Measurements from ENCODE around the gene DMKN.

Gene DMKN

DNA sequence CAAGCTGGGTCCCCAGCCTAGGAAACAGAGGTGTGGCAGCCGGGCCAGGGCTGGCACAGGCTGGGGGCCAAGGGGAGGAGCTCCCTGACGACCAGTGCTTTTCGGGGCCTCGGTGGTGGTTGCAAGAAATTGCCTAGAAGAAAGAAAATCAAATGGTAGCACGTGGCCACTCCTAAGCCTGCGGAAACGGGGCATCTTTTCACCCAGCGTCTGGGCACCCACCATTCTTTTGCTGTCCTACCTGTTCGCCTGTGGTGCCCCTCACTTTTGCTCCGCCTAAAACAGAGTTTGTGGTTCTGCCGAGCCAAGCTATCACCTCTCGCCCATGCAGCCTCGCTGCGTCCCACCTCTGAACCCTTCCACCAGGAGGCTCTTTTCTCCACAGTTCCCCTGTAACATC is 16.0 kb downstream of the DMKN start:
- no peak overlapping the region for H3K18ac ChIP-seq (ENCODE audit: low read length)
- H3K4ac ChIP-seq (ENCODE audit: low read depth, low read length), result no peak overlapping the region
- no peak for DNase-seq
- H2BK5ac ChIP-seq (ENCODE audit: low read length), result no peak overlapping the region
- H3K56ac ChIP-seq (ENCODE audit: low read length), result no peak overlapping the region
- no peaks in the 10 kb centered on the region for H3K79me2 ChIP-seq (ENCODE audit: control insufficient read depth, insufficient read depth, low read length)
- H3K23ac ChIP-seq (ENCODE audit: low read length), result no peak overlapping the region
- no peak overlapping the region for H3K9ac ChIP-seq (ENCODE audit: low read length)
- H3K4me2 ChIP-seq (ENCODE audit: low read length), result no peak overlapping the region
- no peak overlapping the region for H4K5ac ChIP-seq (ENCODE audit: low read length)
- no CpG with 5 or more reads among the region's 14 CpGs for WGBS (ENCODE audit: extremely low coverage, insufficient coverage, low lambda C conversion rate)
- no peaks in the 10 kb centered on the region for H3K4me1 ChIP-seq (ENCODE audit: control insufficient read depth, low read depth, low read length)
- H3K36me3 ChIP-seq (ENCODE audit: control insufficient read depth, insufficient read depth, low read length), result peaks cover 12% of the 10 kb centered on the region
- no peak overlapping the region for H2AK5ac ChIP-seq (ENCODE audit: low read length)
- no peak overlapping the region for H2BK15ac ChIP-seq (replicated peaks; ENCODE audit: low read depth)
- H2BK120ac ChIP-seq (ENCODE audit: low read depth, low read length), result no peak overlapping the region
- no peak overlapping the region for H3K27ac ChIP-seq (ENCODE audit: low read depth, low read length)
- H3K79me1 ChIP-seq (ENCODE audit: low read length), result no peaks in the 10 kb centered on the region
- no peaks in the 10 kb centered on the region for H3K27me3 ChIP-seq (ENCODE audit: insufficient read depth, low read length, poor library complexity)
- H4K8ac ChIP-seq (ENCODE audit: low read depth, low read length), result no peak overlapping the region
- no peak overlapping the region for H3K4me3 ChIP-seq (ENCODE audit: low read length)

DNA sequence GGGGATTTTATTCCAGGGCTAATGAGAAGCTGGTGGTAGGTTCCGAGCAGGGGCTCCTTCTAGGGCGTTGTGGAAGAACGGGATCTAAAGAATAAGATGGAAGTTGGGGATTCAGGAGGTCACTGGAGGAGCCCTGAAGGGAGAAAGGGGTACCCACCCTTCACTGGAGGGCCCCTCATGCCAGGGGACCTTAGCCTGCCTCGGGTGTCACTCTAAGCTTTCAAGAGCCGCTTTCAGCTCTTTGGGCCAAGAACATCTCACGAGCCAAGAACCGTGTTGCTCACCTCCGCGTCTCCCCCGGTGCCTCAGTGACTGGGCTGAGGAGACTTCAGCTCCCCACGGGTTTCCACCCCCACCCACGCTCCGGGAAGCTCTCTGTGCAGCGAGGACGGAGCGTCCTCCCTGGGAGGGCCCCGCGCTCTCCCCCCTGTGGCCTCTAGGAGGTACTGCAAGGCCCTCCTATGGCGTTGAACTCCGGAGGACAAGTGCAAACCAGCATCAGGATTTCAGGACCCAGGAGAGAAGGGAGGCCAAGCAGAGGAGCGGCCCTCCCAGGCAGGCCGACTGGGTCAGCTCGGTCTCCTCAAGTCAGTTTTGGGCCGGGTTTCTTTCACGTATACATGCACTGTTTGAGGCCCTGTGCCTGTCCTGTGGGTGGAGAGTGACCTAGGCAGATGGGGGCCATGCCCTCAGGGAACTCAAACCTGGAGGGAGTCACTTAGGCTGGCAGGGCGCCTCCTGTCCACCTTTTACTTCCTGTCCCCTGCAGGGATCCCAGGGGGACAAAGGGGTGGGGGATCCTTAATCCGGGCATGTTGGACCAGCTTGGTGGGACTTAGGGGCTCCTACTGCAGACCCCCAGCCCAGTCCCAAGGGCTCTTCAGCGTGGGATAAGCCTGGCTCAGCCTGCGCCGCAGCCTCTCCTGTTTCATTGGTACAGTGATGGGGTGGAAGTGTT is 18.1 kb downstream of the DMKN start:
- Histone ChIP-seq H2AK5ac (ENCODE audit: low read length) (no peak overlapping the region), H3K18ac (ENCODE audit: low read length) (no peak overlapping the region), H3K27me3 (ENCODE audit: insufficient read depth, low read length, poor library complexity) (no peaks in the 10 kb centered on the region), H3K79me2 (ENCODE audit: control insufficient read depth, insufficient read depth, low read length) (no peaks in the 10 kb centered on the region), H3K4me1 (ENCODE audit: control insufficient read depth, low read depth, low read length) (no peaks in the 10 kb centered on the region), H3K27ac (ENCODE audit: low read depth, low read length) (no peak overlapping the region), H2BK5ac (ENCODE audit: low read length) (no peak overlapping the region), H3K4ac (ENCODE audit: low read depth, low read length) (no peak overlapping the region), H3K4me3 (ENCODE audit: low read length) (no peak overlapping the region), H2BK120ac (ENCODE audit: low read depth, low read length) (no peak overlapping the region), H3K4me2 (ENCODE audit: low read length) (no peak overlapping the region), H4K5ac (ENCODE audit: low read length) (no peak overlapping the region), H2BK15ac (replicated peaks; ENCODE audit: low read depth) (no peak overlapping the region), H3K23ac (ENCODE audit: low read length) (no peak overlapping the region), H4K8ac (ENCODE audit: low read depth, low read length) (no peak overlapping the region), H3K36me3 (ENCODE audit: control insufficient read depth, insufficient read depth, low read length) (peaks cover 11% of the 10 kb centered on the region), H3K56ac (ENCODE audit: low read length) (peak overlapping the region; percentile 51), H3K9ac (ENCODE audit: low read length) (no peak overlapping the region), H3K79me1 (ENCODE audit: low read length) (no peaks in the 10 kb centered on the region)
- DNase-seq, result peak; percentile 80
- WGBS (ENCODE audit: extremely low coverage, insufficient coverage, low lambda C conversion rate), result no CpG with 5 or more reads among the region's 30 CpGs

DNA sequence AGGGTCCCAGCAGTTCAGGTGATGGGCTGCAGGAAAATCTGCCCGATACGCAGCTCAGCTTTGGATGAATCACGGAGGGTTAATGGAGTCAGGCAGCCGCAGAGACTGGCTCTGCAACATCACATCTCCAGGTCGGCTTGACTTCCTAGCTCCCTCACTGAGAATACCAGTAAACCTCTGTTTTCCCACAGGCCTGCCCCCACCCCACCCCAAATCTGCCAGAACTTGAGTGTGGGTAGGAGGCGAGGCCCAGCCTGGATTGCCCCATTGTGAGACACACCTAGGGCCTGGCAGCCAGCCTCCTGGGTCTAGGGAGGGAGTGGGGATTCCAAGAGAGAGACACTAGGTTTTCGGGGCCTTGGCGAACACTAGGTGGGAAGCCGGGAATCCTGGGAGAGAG is 19.5 kb downstream of the DMKN start:
- Histone ChIP-seq H3K4me3 (ENCODE audit: low read length) (no peak overlapping the region), H4K5ac (ENCODE audit: low read length) (no peak overlapping the region), H3K79me1 (ENCODE audit: low read length) (no peaks in the 10 kb centered on the region), H2AK5ac (ENCODE audit: low read length) (no peak overlapping the region), H3K9ac (ENCODE audit: low read length) (no peak overlapping the region), H2BK5ac (ENCODE audit: low read length) (no peak overlapping the region), H3K4me1 (ENCODE audit: control insufficient read depth, low read depth, low read length) (no peaks in the 10 kb centered on the region), H3K56ac (ENCODE audit: low read length) (no peak overlapping the region), H3K4ac (ENCODE audit: low read depth, low read length) (no peak overlapping the region), H2BK15ac (replicated peaks; ENCODE audit: low read depth) (no peak overlapping the region), H3K27me3 (ENCODE audit: insufficient read depth, low read length, poor library complexity) (no peaks in the 10 kb centered on the region), H3K79me2 (ENCODE audit: control insufficient read depth, insufficient read depth, low read length) (no peaks in the 10 kb centered on the region), H3K23ac (ENCODE audit: low read length) (no peak overlapping the region), H3K18ac (ENCODE audit: low read length) (no peak overlapping the region), H3K27ac (ENCODE audit: low read depth, low read length) (no peak overlapping the region), H3K4me2 (ENCODE audit: low read length) (no peak overlapping the region), H4K8ac (ENCODE audit: low read depth, low read length) (no peak overlapping the region), H3K36me3 (ENCODE audit: control insufficient read depth, insufficient read depth, low read length) (peaks cover 3% of the 10 kb centered on the region), H2BK120ac (ENCODE audit: low read depth, low read length) (no peak overlapping the region)
- WGBS (ENCODE audit: extremely low coverage, insufficient coverage, low lambda C conversion rate), result no CpG with 5 or more reads among the region's 9 CpGs
- DNase-seq, result no peak

DNA sequence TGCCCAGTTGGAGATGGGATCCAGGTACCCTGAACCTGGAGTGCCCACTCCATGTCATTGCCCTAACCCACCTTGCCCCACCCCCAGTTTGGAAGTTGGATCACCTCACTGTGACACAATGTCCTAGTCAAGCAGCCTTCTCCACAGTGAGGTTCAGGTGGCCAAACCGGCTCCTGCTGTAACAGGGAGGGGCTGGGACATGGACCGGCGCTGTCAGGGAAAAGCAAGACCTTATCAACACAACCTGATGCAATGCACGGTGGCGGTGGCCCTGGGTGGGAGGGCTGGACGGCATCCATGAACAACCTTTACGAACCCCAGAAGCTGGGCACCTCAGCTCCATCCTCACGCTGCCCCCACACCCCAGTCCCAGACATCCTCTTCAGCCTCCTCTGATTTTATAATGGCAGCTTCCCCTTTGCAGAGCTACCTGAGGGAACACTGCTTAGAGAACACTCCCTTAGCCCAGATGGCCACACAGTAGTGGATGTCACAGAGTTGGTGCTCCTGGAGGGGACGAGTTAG is 21.6 kb downstream of the DMKN start:
- H3K79me2 ChIP-seq (ENCODE audit: control insufficient read depth, insufficient read depth, low read length), result no peaks in the 10 kb centered on the region
- no peak overlapping the region for H4K5ac ChIP-seq (ENCODE audit: low read length)
- H3K27ac ChIP-seq (ENCODE audit: low read depth, low read length), result no peak overlapping the region
- no peak overlapping the region for H2AK5ac ChIP-seq (ENCODE audit: low read length)
- H3K79me1 ChIP-seq (ENCODE audit: low read length), result no peaks in the 10 kb centered on the region
- no peak overlapping the region for H2BK15ac ChIP-seq (replicated peaks; ENCODE audit: low read depth)
- no peak overlapping the region for H3K9ac ChIP-seq (ENCODE audit: low read length)
- no peak overlapping the region for H3K4me2 ChIP-seq (ENCODE audit: low read length)
- no peak overlapping the region for H3K18ac ChIP-seq (ENCODE audit: low read length)
- H3K56ac ChIP-seq (ENCODE audit: low read length), result no peak overlapping the region
- no CpG with 5 or more reads among the region's 9 CpGs for WGBS (ENCODE audit: extremely low coverage, insufficient coverage, low lambda C conversion rate)
- H3K4ac ChIP-seq (ENCODE audit: low read depth, low read length), result no peak overlapping the region
- no peak overlapping the region for H2BK5ac ChIP-seq (ENCODE audit: low read length)
- no peak overlapping the region for H2BK120ac ChIP-seq (ENCODE audit: low read depth, low read length)
- no peak overlapping the region for H3K4me3 ChIP-seq (ENCODE audit: low read length)
- no peaks in the 10 kb centered on the region for H3K36me3 ChIP-seq (ENCODE audit: control insufficient read depth, insufficient read depth, low read length)
- H4K8ac ChIP-seq (ENCODE audit: low read depth, low read length), result no peak overlapping the region
- no peak for DNase-seq
- no peak overlapping the region for H3K23ac ChIP-seq (ENCODE audit: low read length)
- H3K4me1 ChIP-seq (ENCODE audit: control insufficient read depth, low read depth, low read length), result no peaks in the 10 kb centered on the region
- H3K27me3 ChIP-seq (ENCODE audit: insufficient read depth, low read length, poor library complexity), result no peaks in the 10 kb centered on the region

DNA sequence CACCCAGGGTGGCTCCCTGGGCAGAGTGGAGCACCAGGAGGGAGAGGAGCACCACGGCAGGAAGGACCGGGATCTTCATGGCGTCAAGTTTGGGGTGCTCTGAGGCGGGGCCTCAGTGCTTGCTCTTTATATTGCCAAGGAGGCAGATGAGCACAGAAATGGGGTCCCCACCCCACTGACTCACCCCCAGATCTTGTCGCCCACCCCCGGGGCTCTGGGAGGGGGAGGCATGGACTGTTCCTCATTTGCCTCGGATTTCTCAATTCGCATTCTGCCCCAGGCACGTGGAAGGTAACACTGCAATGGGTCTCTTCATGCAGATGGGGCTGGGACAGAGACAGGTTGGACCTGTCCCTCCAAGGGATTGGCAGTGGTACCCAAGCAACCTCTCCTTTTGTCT is 23.1 kb downstream of the DMKN start, which contains the start of gene KRTDAP:
TSS of gene KRTDAP (minus strand) at position 101 of the 400 bp plus-strand sequence. CDS start at position 79, 22 bp downstream.
- Histone ChIP-seq H3K56ac (ENCODE audit: low read length) (no peak within 1 kb of the TSS), H3K4me1 (ENCODE audit: control insufficient read depth, low read depth, low read length) (no peaks in the 10 kb centered on the region), H3K4ac (ENCODE audit: low read depth, low read length) (no peak within 1 kb of the TSS), H3K23ac (ENCODE audit: low read length) (no peak within 1 kb of the TSS), H3K79me1 (ENCODE audit: low read length) (no peaks in the 10 kb centered on the region), H2BK15ac (replicated peaks; ENCODE audit: low read depth) (no peak within 1 kb of the TSS), H2BK5ac (ENCODE audit: low read length) (no peak within 1 kb of the TSS), H3K4me3 (ENCODE audit: low read length) (no peak within 1 kb of the TSS), H3K27me3 (ENCODE audit: insufficient read depth, low read length, poor library complexity) (no peaks in the 10 kb centered on the region), H4K8ac (ENCODE audit: low read depth, low read length) (no peak within 1 kb of the TSS), H2AK5ac (ENCODE audit: low read length) (no peak within 1 kb of the TSS), H3K79me2 (ENCODE audit: control insufficient read depth, insufficient read depth, low read length) (no peaks in the 10 kb centered on the region), H3K27ac (ENCODE audit: low read depth, low read length) (no peak within 1 kb of the TSS), H2BK120ac (ENCODE audit: low read depth, low read length) (no peak within 1 kb of the TSS), H3K18ac (ENCODE audit: low read length) (no peak within 1 kb of the TSS), H3K36me3 (ENCODE audit: control insufficient read depth, insufficient read depth, low read length) (no peaks in the 10 kb centered on the region), H3K9ac (ENCODE audit: low read length) (no peak within 1 kb of the TSS), H4K5ac (ENCODE audit: low read length) (no peak within 1 kb of the TSS), H3K4me2 (ENCODE audit: low read length) (no peak within 1 kb of the TSS)
- WGBS (ENCODE audit: extremely low coverage, insufficient coverage, low lambda C conversion rate), result no CpG with 5 or more reads among the region's 9 CpGs
- no peak for DNase-seq

Measured in mesendoderm (in vitro differentiated cells).